K562 (cell line): ENCODE results near the gene ARL14EP. TPM values are rescaled to one million over a fixed set of nuclear protein-coding genes. Genes with fewer than 3 reads are reported as not detected.

Experiments used
- BRD4 ChIP-seq: fragments of 200-600 bp; sonication (generic); IDR thresholded peaks from 2 replicates; pipeline ENCODE4 v1.6.1; 2017; ENCODE audit warnings: inconsistent platforms
- ESRRB ChIP-seq: fragments of 250-450 bp; sonication (Bioruptor Pico); IDR thresholded peaks from 2 replicates; pipeline ENCODE4 v1.5.0; 2020; ENCODE audit warnings: mild to moderate bottlenecking, moderate library complexity, borderline replicate concordance
- FOXP4 ChIP-seq: sonication (generic); formaldehyde crosslinking; IDR thresholded peaks from 2 replicates; pipeline ENCODE4 v1.8.0; 2022; ENCODE audit warnings: mild to moderate bottlenecking, missing genetic modification reagents, borderline replicate concordance
- KAT7 ChIP-seq: sonication (generic); formaldehyde crosslinking; IDR thresholded peaks from 2 replicates; pipeline ENCODE4 v1.8.0; 2022; ENCODE audit warnings: missing genetic modification reagents, mild to moderate bottlenecking, borderline replicate concordance
- MXD1 ChIP-seq: fragments of 250-450 bp; sonication (Bioruptor Pico); IDR thresholded peaks from 2 replicates; pipeline ENCODE4 v1.8.0; 2021; ENCODE audit warnings: borderline replicate concordance, mild to moderate bottlenecking, moderate library complexity; ENCODE audit not compliant: poor library complexity, severe bottlenecking
- NUFIP1 ChIP-seq: fragments of 450-650 bp; IDR thresholded peaks from 2 replicates; pipeline ENCODE4 v1.6.1; 2018; ENCODE audit not compliant: partially characterized antibody
- PBX2 ChIP-seq, 2 experiments: IDR thresholded peaks in 1 of 2; conservative IDR thresholded peaks in 1 of 2; 2 replicates each; pipeline ENCODE4 v1.6.1; 2016; ENCODE audit warnings: low read depth in 2 of 2, mild to moderate bottlenecking in 1 of 2, missing compliant biosample characterization in 1 of 2, missing genetic modification characterization in 1 of 2, moderate library complexity in 1 of 2
- RBBP5 ChIP-seq: fragments of 200-600 bp; sonication (generic); IDR thresholded peaks from 2 replicates; pipeline ENCODE4 v1.6.1; 2012; ENCODE audit warnings: borderline replicate concordance, mild to moderate bottlenecking, low read length, control low read depth, inconsistent platforms; ENCODE audit not compliant: insufficient read depth, poor library complexity, severe bottlenecking
- RFX7 ChIP-seq: fragments of 250-450 bp; sonication (Bioruptor Pico); IDR thresholded peaks from 2 replicates; pipeline ENCODE4 v1.5.1; 2021; ENCODE audit warnings: mild to moderate bottlenecking
- RREB1 ChIP-seq: fragments of 250-450 bp; sonication (Bioruptor Pico); IDR thresholded peaks from 2 replicates; pipeline ENCODE4 v1.4.0; 2020
- SIX5 ChIP-seq, 2 experiments: IDR thresholded peaks; 2 replicates each; pipeline ENCODE4 v1.6.1; 2011; ENCODE audit warnings: low read length in 2 of 2, borderline replicate concordance in 1 of 2, low read depth in 1 of 2, mild to moderate bottlenecking in 1 of 2, moderate library complexity in 1 of 2; ENCODE audit not compliant: insufficient read depth in 1 of 2
- ZNF3 ChIP-seq: fragments of 250-450 bp; sonication (Bioruptor Pico); IDR thresholded peaks from 2 replicates; pipeline ENCODE4 v1.5.0; 2021; ENCODE audit warnings: mild to moderate bottlenecking, moderate library complexity
- ZNF644 ChIP-seq: fragments of 200-800 bp; sonication (Bioruptor generic); IDR thresholded peaks from 2 replicates; pipeline ENCODE4 v1.6.1; 2016; ENCODE audit warnings: low read depth, missing genetic modification characterization, missing compliant biosample characterization
- polyA plus RNA-seq, 8 experiments: library from polyadenylated mRNA; depleted of rRNA in 4 of 8; stranded (reverse) in 5 of 8; unstranded in 3 of 8; fragments of >200 nt; fragmentation: Nextera tagmentation in 2 of 8; fragmentation: Illumina TruSeq in 1 of 8; extraction: Ambion mirVana in 2 of 8; extraction: Trizol in 1 of 8; gene quantifications; 2 replicates each; pipeline versions ENCODE4 v1.2.1 to v1.2.3, GENCODE V29; 2011 to 2014; ENCODE audit warnings: inconsistent platforms in 1 of 8, missing spikeins in 1 of 8
- total RNA-seq, 7 experiments: library from RNA; depleted of rRNA in 6 of 7; stranded (reverse); fragments of >200 nt in 6 of 7; fragmentation: Illumina TruSeq in 2 of 7; extraction: Trizol in 2 of 7; gene quantifications; 2 replicates each; pipeline versions ENCODE4 v1.2.1 to v1.2.3, GENCODE V29; 2011 to 2021; ENCODE audit warnings: low replicate concordance in 1 of 7

The ARL14EP gene
- total and polyA plus RNA-seq, 9 of the 15 experiments (the other 6 are each of a cell fraction or from before 2014, with no cell fraction given), result 11.4 to 42.7 (median 25.9) TPM

- TF ChIP-seq FOXP4 (CRISPR knock-in tag) (no peak; the same call in 1 of the 2 replicates), RFX7 (CRISPR knock-in tag) (0 out of 2 replicates have a peak, but pooled peaks have one; percentile 28), KAT7 (peak; percentile 51; the same call in 1 of the 2 replicates), MXD1 (CRISPR knock-in tag) (no peak), SIX5 (IDR thresholded peaks at IDR 0.05; ENCODE audit: borderline replicate concordance in 1 of 2, insufficient read depth in 1 of 2, low read depth in 1 of 2, low read length in 2 of 2) (peak in 1 of 2 experiments; percentile 16; a peak in 1 of 4 replicates), RREB1 (CRISPR knock-in tag) (no peak), RBBP5 (peak; percentile 90), NUFIP1 (no peak), ESRRB (CRISPR knock-in tag) (no peak), BRD4 (0 out of 2 replicates have a peak, but pooled peaks have one; percentile 41), ZNF3 (CRISPR knock-in tag) (no peak), PBX2 (CRISPR knock-in tag; IDR thresholded peaks at IDR 0.05; ENCODE audit: low read depth) (no peak), PBX2 (tag; conservative IDR thresholded peaks at IDR 0.05; ENCODE audit: low read depth) (no peak), ZNF644 (tag) (no peak)
These were observed at the start of gene ARL14EP (continued) for GRCh38 chr11:30322826-30323710.
